Measurements from ENCODE around the gene C5orf34.
"Not testable (repeated sequence)": the region's sequence is repeated elsewhere in the genome, so short reads cannot be mapped to it uniquely, and the experiment has no call there.

C5orf34 gene

GRCh38 chr5:43515678-43516048 lies 715 bp upstream of the C5orf34 start:
- DNase-seq, result no peak

GRCh38 chr5:43514471-43514815 lies 505 bp downstream of the C5orf34 start:
- DNase-seq, result no peak

GRCh38 chr5:43514025-43514424 lies 923 bp downstream of the C5orf34 start:
- DNase-seq, result no peak

- not testable (repeated sequence) for DNase-seq
These were observed 3.9 kb downstream of the C5orf34 start for GRCh38 chr5:43511062-43511461.

GRCh38 chr5:43498581-43498980 lies 16.4 kb downstream of the C5orf34 start:
- no peak for DNase-seq

- DNase-seq, result no peak
These were observed 17.4 kb downstream of the C5orf34 start for GRCh38 chr5:43497311-43498104.

- no peak for DNase-seq
These were observed 23.6 kb downstream of the C5orf34 start for GRCh38 chr5:43491326-43491725.

- DNase-seq, result no peak
These were observed 28.6 kb downstream of the C5orf34 start for GRCh38 chr5:43486353-43486752.

GRCh38 chr5:43485406-43485805 lies 29.5 kb downstream of the C5orf34 start:
- no peak for DNase-seq

GRCh38 chr5:43484106-43484849 lies 30.7 kb downstream of the C5orf34 start:
- DNase-seq, result peak in 50 of 51 donors; percentile 46 to 97 (median 80)

GRCh38 chr5:43483298-43484105 lies 31.4 kb downstream of the C5orf34 start, which contains the start of gene TMEM267:
TMEM267 (minus strand) TSS chr5:43483865; CDS start chr5:43453969, 29,896 bp downstream.
- DNase-seq, result peak; percentile 61 to 97 (median 87)

- no peak for DNase-seq
These were observed 32.3 kb downstream of the C5orf34 start for GRCh38 chr5:43482490-43483297.

- DNase-seq, result no peak
These were observed 45.1 kb downstream of the C5orf34 start for GRCh38 chr5:43469671-43470391.

GRCh38 chr5:43467100-43467499 lies 47.8 kb downstream of the C5orf34 start:
- no peak for DNase-seq

GRCh38 chr5:43465455-43465854 lies 49.5 kb downstream of the C5orf34 start:
- DNase-seq, result not testable (repeated sequence)

- DNase-seq, result no peak
These were observed 53.9 kb downstream of the C5orf34 start for GRCh38 chr5:43461066-43461465.

GRCh38 chr5:43456556-43456955 lies 58.4 kb downstream of the C5orf34 start:
- no peak for DNase-seq

GRCh38 chr5:43441575-43441974 lies 73.4 kb downstream of the C5orf34 start:
- DNase-seq, result not testable (repeated sequence)

- DNase-seq, result no peak
These were observed 77.8 kb downstream of the C5orf34 start for GRCh38 chr5:43437062-43437660.
